Measurements from ENCODE around the gene NBAS.

NBAS gene

DNA sequence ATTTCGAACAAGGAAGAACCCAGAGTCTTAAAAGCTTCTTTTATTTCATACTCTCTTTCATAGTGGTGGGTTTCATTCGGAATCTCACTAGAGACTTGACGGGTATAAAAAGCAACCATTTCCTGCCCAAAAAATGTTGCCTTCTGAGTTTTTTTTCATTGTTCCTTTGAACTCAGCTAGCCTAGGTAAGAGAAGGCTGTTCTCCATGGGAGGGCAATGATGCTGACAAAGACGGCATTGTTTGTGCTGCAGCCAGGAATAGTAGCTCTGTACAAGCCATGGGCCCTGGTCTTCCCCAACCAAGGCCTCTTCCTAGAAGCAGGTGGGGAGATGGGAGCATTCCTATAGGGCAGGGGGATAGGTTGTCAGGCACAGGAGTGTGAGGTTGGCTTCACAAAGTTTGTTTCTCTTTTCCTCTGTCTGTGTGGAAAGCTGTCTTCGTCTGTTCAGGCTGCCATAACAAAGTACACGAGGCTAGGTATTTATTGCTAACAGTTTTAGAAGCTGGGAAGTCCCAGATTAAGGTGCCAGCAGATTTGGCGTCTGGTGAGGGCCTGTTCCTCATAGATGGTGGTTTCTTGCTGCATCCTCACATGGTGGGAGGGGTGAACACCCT lies 405.1 kb downstream of the NBAS start (continued):
- TF ChIP-seq ZNF426 (tag by site-specific recombination; IDR thresholded peaks at IDR 0.05) (no peak), ZNF311 (tag by site-specific recombination; IDR thresholded peaks at IDR 0.05; ENCODE audit: borderline replicate concordance) (no peak), KLF16 (tag by site-specific recombination; IDR thresholded peaks at IDR 0.05) (no peak), ZNF37A (tag by site-specific recombination; IDR thresholded peaks at IDR 0.05) (no peak), GFI1B (tag by site-specific recombination; IDR thresholded peaks at IDR 0.05) (no peak)

- ChIA-PET POLR2A (no interaction called here), CTCF (interaction anchor here (1.0 to 1.3 kb wide), 2 partner anchors 8 to 84 kb away, joined by 3 read pairs; no protein-coding TSS in a partner anchor)
- no peaks in the 10 kb centered on the region for H3K9me3 ChIP-seq (ENCODE audit: control insufficient read depth, insufficient read depth, low read depth, low read length)
- H3K4me3 ChIP-seq (ENCODE audit: low read depth, low read length) = no peak overlapping the region
- H3K4me1 ChIP-seq (ENCODE audit: control insufficient read depth, insufficient read depth, low read length) = no peaks in the 10 kb centered on the region
- H3K36me3 ChIP-seq (ENCODE audit: control insufficient read depth in 2 of 2, insufficient read depth in 1 of 2, low read length in 2 of 2) = no peaks in the 10 kb centered on the region
- H3K27ac ChIP-seq (ENCODE audit: extremely low read depth, low read depth, low read length) = no peak overlapping the region
- TF ChIP-seq RBAK (tag by site-specific recombination; IDR thresholded peaks at IDR 0.05) (no peak), ZBTB6 (tag by site-specific recombination; IDR thresholded peaks at IDR 0.05) (no peak), KLF1 (tag by site-specific recombination; IDR thresholded peaks at IDR 0.05) (no peak)
These were observed 406.8 kb downstream of the NBAS start for GRCh38 chr2:15154297-15154696.

GRCh38 chr2:15152382-15152781 lies 408.8 kb downstream of the NBAS start:
- no peaks in the 10 kb centered on the region for H3K36me3 ChIP-seq (ENCODE audit: control insufficient read depth in 2 of 2, insufficient read depth in 1 of 2, low read length in 2 of 2)
- no peaks in the 10 kb centered on the region for H3K9me3 ChIP-seq (ENCODE audit: control insufficient read depth, insufficient read depth, low read depth, low read length)
- TF ChIP-seq ZSCAN16 (tag by site-specific recombination; IDR thresholded peaks at IDR 0.05) = no peak
- no peak for TF ChIP-seq ZNF654 (tag by site-specific recombination; IDR thresholded peaks at IDR 0.05; ENCODE audit: low read depth)
- no peak for TF ChIP-seq PRDM10 (tag by site-specific recombination; IDR thresholded peaks at IDR 0.05)
- no peak for TF ChIP-seq HIC1 (tag by site-specific recombination; IDR thresholded peaks at IDR 0.05)
- TF ChIP-seq ZFP69B (tag by site-specific recombination; IDR thresholded peaks at IDR 0.05) = no peak
- no peak for TF ChIP-seq KLF17 (tag by site-specific recombination; IDR thresholded peaks at IDR 0.05)
- no peak for TF ChIP-seq HOXA7 (CRISPR knock-in tag; IDR thresholded peaks at IDR 0.05; ENCODE audit: borderline replicate concordance)
- no peak for TF ChIP-seq ZNF549 (tag by site-specific recombination; IDR thresholded peaks at IDR 0.05)
- no peak for TF ChIP-seq ZNF121 (tag by site-specific recombination; IDR thresholded peaks at IDR 0.05)
- TF ChIP-seq ZNF677 (tag by site-specific recombination; IDR thresholded peaks at IDR 0.05) = no peak
- TF ChIP-seq ZNF202 (tag by site-specific recombination; IDR thresholded peaks at IDR 0.05; ENCODE audit: borderline replicate concordance) = no peak
- no peak for TF ChIP-seq ZNF302 (tag by site-specific recombination; IDR thresholded peaks at IDR 0.05; ENCODE audit: low read depth)
- TF ChIP-seq ZNF521 (tag by site-specific recombination; IDR thresholded peaks at IDR 0.05) = no peak
- ChIA-PET CTCF (no interaction called here), POLR2A (no interaction called here)
- H3K4me1 ChIP-seq (ENCODE audit: control insufficient read depth, insufficient read depth, low read length) = no peaks in the 10 kb centered on the region
- H3K4me3 ChIP-seq (ENCODE audit: low read depth, low read length) = no peak overlapping the region
- H3K27ac ChIP-seq (ENCODE audit: extremely low read depth, low read depth, low read length) = no peak overlapping the region
